IPS-20b (cell line): Measurements from ENCODE around the gene ANKRD39.
A peak's percentile ranks its signal among the peaks of the same experiment; 100 is the strongest.

Source experiments
- H3K27ac ChIP-seq: one replicate; pipeline ENCODE4 v1.5.1; 2013; ENCODE audit warnings: low read length
- H3K27me3 ChIP-seq: 2 replicates; pipeline ENCODE4 v1.6.1; 2013; ENCODE audit warnings: mild to moderate bottlenecking, low read length, inconsistent platforms; ENCODE audit not compliant: insufficient read depth
- H3K36me3 ChIP-seq: 2 replicates; pipeline ENCODE4 v1.6.1; 2013; ENCODE audit warnings: low read depth, mild to moderate bottlenecking, inconsistent platforms, low read length, moderate library complexity; ENCODE audit not compliant: insufficient read depth
- H3K4me1 ChIP-seq: 2 replicates; pipeline ENCODE4 v1.6.1; 2013; ENCODE audit warnings: mild to moderate bottlenecking, control low read depth, inconsistent platforms, low read length, moderate library complexity; ENCODE audit not compliant: insufficient read depth
- H3K4me3 ChIP-seq: 2 replicates; pipeline ENCODE4 v1.5.1; 2013; ENCODE audit warnings: mild to moderate bottlenecking, low read length, inconsistent platforms
- H3K9ac ChIP-seq: 2 replicates; pipeline ENCODE4 v1.6.1; 2013; ENCODE audit warnings: low read depth, mild to moderate bottlenecking, inconsistent platforms, low read length, moderate library complexity
- H3K9me3 ChIP-seq: 2 replicates; pipeline ENCODE4 v1.6.1; 2013; ENCODE audit warnings: mild to moderate bottlenecking, low read depth, low read length, inconsistent platforms; ENCODE audit not compliant: insufficient read depth

Gene ANKRD39

GRCh38 chr2:96859681-96860064 lies 1.9 kb upstream of the ANKRD39 start:
- no peak overlapping the region for H3K9ac ChIP-seq
- peaks cover 7% of the 10 kb centered on the region for H3K4me1 ChIP-seq
- no peaks in the 10 kb centered on the region for H3K27me3 ChIP-seq
- H3K27ac ChIP-seq, result no peak overlapping the region
- H3K9me3 ChIP-seq, result no peaks in the 10 kb centered on the region
- peaks cover 44% of the 10 kb centered on the region for H3K36me3 ChIP-seq
- H3K4me3 ChIP-seq, result no peak overlapping the region; the same call in 1 of the 2 replicates

GRCh38 chr2:96859099-96859649 lies 1.4 kb upstream of the ANKRD39 start:
- Histone ChIP-seq H3K9ac (peak overlapping the region; percentile 45; the same call in 1 of the 2 replicates), H3K36me3 (peaks cover 39% of the 10 kb centered on the region), H3K4me1 (peaks cover 7% of the 10 kb centered on the region), H3K4me3 (peak overlapping the region; percentile 69; the same call in 1 of the 2 replicates), H3K27ac (no peak overlapping the region), H3K27me3 (no peaks in the 10 kb centered on the region), H3K9me3 (no peaks in the 10 kb centered on the region)

- Histone ChIP-seq H3K36me3 (peaks cover 39% of the 10 kb centered on the region), H3K9me3 (no peaks in the 10 kb centered on the region), H3K4me1 (peaks cover 7% of the 10 kb centered on the region), H3K4me3 (peak overlapping the region; percentile 86), H3K9ac (peak overlapping the region; percentile 74; the same call in 1 of the 2 replicates), H3K27me3 (no peaks in the 10 kb centered on the region), H3K27ac (no peak overlapping the region)
Observed at GRCh38 chr2:96856776-96857666, 795 bp downstream of the ANKRD39 start.

- no peaks in the 10 kb centered on the region for H3K27me3 ChIP-seq
- H3K4me1 ChIP-seq, result peaks cover 7% of the 10 kb centered on the region
- no peaks in the 10 kb centered on the region for H3K9me3 ChIP-seq
- H3K4me3 ChIP-seq, result no peak overlapping the region
- no peak overlapping the region for H3K27ac ChIP-seq
- H3K36me3 ChIP-seq, result peaks cover 40% of the 10 kb centered on the region
- H3K9ac ChIP-seq, result no peak overlapping the region
Observed at GRCh38 chr2:96853321-96853720, 4.5 kb downstream of the ANKRD39 start.

- no peak overlapping the region for H3K27ac ChIP-seq
Observed at GRCh38 chr2:96852667-96853066, 5.1 kb downstream of the ANKRD39 start.

GRCh38 chr2:96848264-96848663 lies 9.6 kb downstream of the ANKRD39 start:
- Histone ChIP-seq H3K4me1 (no peaks in the 10 kb centered on the region), H3K36me3 (peaks cover 45% of the 10 kb centered on the region), H3K9ac (no peak overlapping the region), H3K4me3 (no peak overlapping the region), H3K9me3 (no peaks in the 10 kb centered on the region), H3K27me3 (no peaks in the 10 kb centered on the region), H3K27ac (no peak overlapping the region)

More at GRCh38 chr2:96852667-96853066, 5.1 kb downstream of the ANKRD39 start:
- Histone ChIP-seq H3K9ac (no peak overlapping the region), H3K4me1 (peaks cover 7% of the 10 kb centered on the region), H3K36me3 (peaks cover 47% of the 10 kb centered on the region), H3K9me3 (no peaks in the 10 kb centered on the region), H3K4me3 (no peak overlapping the region), H3K27me3 (no peaks in the 10 kb centered on the region)

GRCh38 chr2:96847586-96847985 lies 10.2 kb downstream of the ANKRD39 start:
- H3K9ac ChIP-seq, result no peak overlapping the region
- peaks cover 38% of the 10 kb centered on the region for H3K36me3 ChIP-seq
- H3K27ac ChIP-seq, result no peak overlapping the region
- no peaks in the 10 kb centered on the region for H3K9me3 ChIP-seq
- H3K4me1 ChIP-seq, result no peaks in the 10 kb centered on the region
- no peak overlapping the region for H3K4me3 ChIP-seq
- no peaks in the 10 kb centered on the region for H3K27me3 ChIP-seq

GRCh38 chr2:96846825-96847224 lies 11.0 kb downstream of the ANKRD39 start:
- H3K27ac ChIP-seq, result no peak overlapping the region
- H3K36me3 ChIP-seq, result peaks cover 33% of the 10 kb centered on the region
- H3K4me3 ChIP-seq, result no peak overlapping the region
- H3K27me3 ChIP-seq, result no peaks in the 10 kb centered on the region
- H3K9ac ChIP-seq, result no peak overlapping the region
- H3K4me1 ChIP-seq, result no peaks in the 10 kb centered on the region
- no peaks in the 10 kb centered on the region for H3K9me3 ChIP-seq

- Histone ChIP-seq H3K27ac (no peak overlapping the region), H3K9ac (no peak overlapping the region), H3K27me3 (no peaks in the 10 kb centered on the region), H3K4me3 (no peak overlapping the region), H3K36me3 (peaks cover 21% of the 10 kb centered on the region), H3K9me3 (no peaks in the 10 kb centered on the region), H3K4me1 (no peaks in the 10 kb centered on the region)
Observed at GRCh38 chr2:96844405-96844808, 13.4 kb downstream of the ANKRD39 start.

- Histone ChIP-seq H3K9me3 (no peaks in the 10 kb centered on the region), H3K27ac (no peak within 1 kb of the TSS), H3K4me1 (no peaks in the 10 kb centered on the region), H3K4me3 (no peak within 1 kb of the TSS), H3K36me3 (peaks cover 21% of the 10 kb centered on the region), H3K9ac (no peak within 1 kb of the TSS), H3K27me3 (no peaks in the 10 kb centered on the region)
Observed at GRCh38 chr2:96843538-96844268, 14.1 kb downstream of the ANKRD39 start, which contains the start of gene ANKRD23. Gene ANKRD23 (minus strand): TSS chr2:96844021. CDS start chr2:96843992, 29 bp downstream.

- peaks cover 16% of the 10 kb centered on the region; the same call in 1 of the 2 replicates for H3K36me3 ChIP-seq
- no peak overlapping the region for H3K27ac ChIP-seq
- H3K27me3 ChIP-seq, result no peaks in the 10 kb centered on the region
- no peaks in the 10 kb centered on the region for H3K4me1 ChIP-seq
- H3K9ac ChIP-seq, result no peak overlapping the region
- no peak overlapping the region for H3K4me3 ChIP-seq
- no peaks in the 10 kb centered on the region for H3K9me3 ChIP-seq
Observed at GRCh38 chr2:96842600-96842999, 15.2 kb downstream of the ANKRD39 start.
